AG04450 (cell line): ENCODE data around the gene UBAP2L. TPM values are rescaled to one million over a fixed set of nuclear protein-coding genes. Genes with fewer than 3 reads are reported as not detected.

Experiments
- CTCF ChIA-PET: fragments of 300-600, 350-600 bp; formaldehyde crosslinking; extraction: SDS; loops from one replicate; lab custom pipeline; 2022; ENCODE audit warnings: antibody characterized with exemption, inconsistent platforms; lab: Charles Lee
- POLR2A ChIA-PET: fragments of 350-600 bp; formaldehyde crosslinking; extraction: SDS; loops from one replicate; lab custom pipeline; 2021; ENCODE audit warnings: antibody characterized with exemption, inconsistent platforms; lab: Yijun Ruan, JAX
- DNase-seq: peaks from one replicate; pipeline ENCODE4 v3.0.0-alpha.2; 2011; ENCODE audit warnings: low read depth, low spot score
- H3K27ac ChIP-seq: one replicate; pipeline ENCODE4 v1.5.1; 2012; ENCODE audit warnings: low read depth, low read length, control low read depth
- H3K27me3 ChIP-seq: one replicate; pipeline ENCODE4 v1.6.0; 2012; ENCODE audit warnings: low read length; ENCODE audit not compliant: control insufficient read depth, insufficient read depth
- H3K4me3 ChIP-seq: 2 replicates; pipeline ENCODE4 v1.5.1; 2011; ENCODE audit warnings: mild to moderate bottlenecking, low read depth, low read length, control low read depth
- H3K9me3 ChIP-seq: 2 replicates; pipeline ENCODE4 v1.5.1; 2012; ENCODE audit warnings: low read length; ENCODE audit not compliant: control insufficient read depth, insufficient read depth
- polyA plus RNA-seq: library from polyadenylated mRNA; depleted of rRNA; stranded (reverse); fragments of >200 nt; gene quantifications from 2 replicates; pipeline ENCODE4 v1.2.3, GENCODE V29; 2011
- TF ChIP-seq, protein P1 (sequence below): IDR thresholded peaks from 2 replicates; pipeline ENCODE4 v1.5.1; 2011; ENCODE audit warnings: low read depth, low read length, control low read depth, inconsistent platforms

The UBAP2L gene
- polyA plus RNA-seq, 1 experiment = 173 TPM

DNA sequence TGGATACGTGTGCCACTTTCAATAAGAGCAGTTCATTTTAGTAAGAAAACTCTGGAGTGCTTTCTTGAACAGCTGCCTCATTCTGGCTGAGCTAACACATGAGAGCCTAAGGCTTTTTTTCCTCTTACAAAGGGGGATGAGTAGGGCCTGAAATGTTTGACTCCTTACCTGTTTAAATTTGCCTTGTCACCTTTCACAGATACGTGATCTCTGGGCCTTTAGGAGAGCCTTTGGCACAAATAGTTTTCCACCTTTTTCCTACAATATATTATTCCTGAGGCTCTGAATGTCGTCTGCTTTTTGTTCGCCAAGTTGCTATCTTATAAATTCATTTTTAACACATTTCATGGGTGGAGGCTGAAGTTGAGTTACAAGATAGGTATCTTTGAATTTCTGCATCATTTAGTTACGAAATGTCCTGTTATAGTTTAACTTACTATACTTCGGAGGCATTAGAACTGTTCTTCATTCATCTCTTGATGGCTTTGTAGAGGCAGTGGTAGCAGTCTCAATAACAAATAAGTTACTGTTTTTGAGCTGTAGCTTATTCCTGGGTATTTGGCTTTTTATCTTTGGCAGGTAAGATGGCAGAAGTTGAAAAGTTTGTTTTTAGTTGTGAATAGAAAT is 17.2 kb downstream of the UBAP2L start:
- TF ChIP-seq, protein P1, sequence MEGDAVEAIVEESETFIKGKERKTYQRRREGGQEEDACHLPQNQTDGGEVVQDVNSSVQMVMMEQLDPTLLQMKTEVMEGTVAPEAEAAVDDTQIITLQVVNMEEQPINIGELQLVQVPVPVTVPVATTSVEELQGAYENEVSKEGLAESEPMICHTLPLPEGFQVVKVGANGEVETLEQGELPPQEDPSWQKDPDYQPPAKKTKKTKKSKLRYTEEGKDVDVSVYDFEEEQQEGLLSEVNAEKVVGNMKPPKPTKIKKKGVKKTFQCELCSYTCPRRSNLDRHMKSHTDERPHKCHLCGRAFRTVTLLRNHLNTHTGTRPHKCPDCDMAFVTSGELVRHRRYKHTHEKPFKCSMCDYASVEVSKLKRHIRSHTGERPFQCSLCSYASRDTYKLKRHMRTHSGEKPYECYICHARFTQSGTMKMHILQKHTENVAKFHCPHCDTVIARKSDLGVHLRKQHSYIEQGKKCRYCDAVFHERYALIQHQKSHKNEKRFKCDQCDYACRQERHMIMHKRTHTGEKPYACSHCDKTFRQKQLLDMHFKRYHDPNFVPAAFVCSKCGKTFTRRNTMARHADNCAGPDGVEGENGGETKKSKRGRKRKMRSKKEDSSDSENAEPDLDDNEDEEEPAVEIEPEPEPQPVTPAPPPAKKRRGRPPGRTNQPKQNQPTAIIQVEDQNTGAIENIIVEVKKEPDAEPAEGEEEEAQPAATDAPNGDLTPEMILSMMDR = no peak
- ChIA-PET CTCF (interaction anchor here (0.6 kb wide), 1 partner anchor 96 kb away, joined by 3 read pairs; no protein-coding TSS in a partner anchor), POLR2A (no interaction called here)
- no peaks in the 10 kb centered on the region for H3K27me3 ChIP-seq
- H3K27ac ChIP-seq = no peak overlapping the region
- no peak overlapping the region for H3K4me3 ChIP-seq
- no peaks in the 10 kb centered on the region for H3K9me3 ChIP-seq
- no peak for DNase-seq

DNA sequence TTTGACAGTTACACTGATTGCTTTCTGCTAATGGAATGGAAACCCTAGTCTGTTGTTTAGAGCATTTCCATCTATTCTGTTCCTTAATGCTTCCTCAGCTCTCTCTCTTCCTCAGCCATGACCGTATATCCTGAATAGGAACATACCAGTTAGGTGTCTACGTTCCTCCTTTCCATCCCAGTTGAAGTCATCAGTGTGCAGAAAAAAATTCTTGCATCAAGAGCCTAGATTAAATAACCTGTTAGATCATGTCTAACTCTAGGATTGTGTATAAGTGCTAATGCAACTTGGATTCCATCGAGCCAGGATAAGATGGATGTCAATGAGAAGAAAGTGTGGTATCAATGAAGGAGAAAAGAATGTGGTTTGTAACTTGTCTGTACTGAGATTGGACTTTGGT is 18.7 kb downstream of the UBAP2L start:
- ChIA-PET CTCF (interaction anchor here (1.0 kb wide), 1 partner anchor 32 kb away, joined by 4 read pairs; no protein-coding TSS in a partner anchor), POLR2A (no interaction called here)
- TF ChIP-seq, protein P1 = no peak
- Histone ChIP-seq H3K27ac (no peak overlapping the region), H3K27me3 (no peaks in the 10 kb centered on the region), H3K4me3 (no peak overlapping the region), H3K9me3 (no peaks in the 10 kb centered on the region)
- no peak for DNase-seq

DNA sequence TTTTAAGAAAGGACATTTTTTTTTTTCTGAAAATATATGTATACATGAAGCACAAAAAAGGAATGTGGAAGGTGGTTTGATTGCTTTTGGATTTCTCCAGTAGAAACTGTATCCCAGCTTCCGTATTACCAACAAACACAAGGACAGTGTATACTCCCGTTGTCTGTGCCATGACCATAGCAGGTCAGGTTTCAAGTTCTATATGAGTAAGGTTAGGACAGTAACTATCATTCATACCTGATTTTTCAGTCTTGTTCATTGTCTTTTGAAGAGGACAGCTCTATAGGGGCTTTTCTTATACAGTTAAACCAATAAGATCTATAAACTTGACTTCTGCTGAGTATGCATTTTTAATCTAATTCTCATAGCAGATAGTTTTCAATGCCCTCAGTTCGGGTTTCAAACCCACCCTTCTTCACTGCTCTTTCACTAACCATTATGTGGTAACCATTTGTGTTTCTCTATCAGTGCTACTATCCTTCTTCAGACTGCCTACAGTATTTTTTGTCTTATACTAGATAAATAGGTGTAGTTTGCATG is 19.6 kb downstream of the UBAP2L start:
- Histone ChIP-seq H3K4me3 (no peak overlapping the region), H3K27ac (no peak overlapping the region), H3K27me3 (no peaks in the 10 kb centered on the region), H3K9me3 (no peaks in the 10 kb centered on the region)
- TF ChIP-seq, protein P1 = no peak
- POLR2A ChIA-PET = interaction anchor here (1.0 kb wide), 1 partner anchor 298 kb away, joined by 3 read pairs; no protein-coding TSS in a partner anchor
- no peak for DNase-seq
- CTCF ChIA-PET = interaction anchor here (1.0 kb wide), 1 partner anchor 31 kb away, joined by 4 read pairs; no protein-coding TSS in a partner anchor

DNA sequence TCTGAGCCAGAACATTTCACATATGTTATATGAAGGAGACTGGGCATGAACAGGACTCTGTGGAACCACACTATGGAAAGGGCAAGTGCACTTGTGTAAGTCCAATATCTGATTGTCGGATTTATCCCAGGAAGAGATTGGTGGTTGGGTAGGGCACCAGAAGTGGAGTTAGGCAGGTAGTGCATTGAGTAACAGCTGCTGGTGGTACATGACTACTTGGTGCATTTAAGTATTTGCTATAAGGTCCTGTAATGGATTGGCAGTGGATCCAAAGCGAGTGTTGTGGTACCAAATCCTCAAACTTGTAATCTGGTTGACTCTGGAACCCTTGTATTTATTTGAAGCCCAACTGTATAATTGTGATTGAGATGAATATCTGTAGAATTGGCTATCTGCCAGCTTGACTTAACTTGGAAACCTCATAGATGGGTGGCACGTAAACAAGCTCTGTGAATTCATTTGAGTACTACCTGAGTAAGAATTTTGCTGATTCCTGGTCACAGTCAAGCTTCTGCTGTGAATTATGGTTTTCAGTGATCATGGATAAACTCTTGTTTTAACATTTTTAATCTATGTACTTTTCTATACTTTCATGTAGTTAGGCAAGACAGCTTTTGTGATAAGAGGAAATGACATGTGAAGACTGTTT is 21.1 kb downstream of the UBAP2L start:
- H3K9me3 ChIP-seq = no peaks in the 10 kb centered on the region
- CTCF ChIA-PET = interaction anchor here (0.7 kb wide), 1 partner anchor 445 kb away, joined by 3 read pairs; no protein-coding TSS in a partner anchor
- no peaks in the 10 kb centered on the region for H3K27me3 ChIP-seq
- H3K27ac ChIP-seq = no peak overlapping the region
- H3K4me3 ChIP-seq = no peak overlapping the region
- TF ChIP-seq, protein P1 = no peak
- no peak for DNase-seq
- POLR2A ChIA-PET = no interaction called here

DNA sequence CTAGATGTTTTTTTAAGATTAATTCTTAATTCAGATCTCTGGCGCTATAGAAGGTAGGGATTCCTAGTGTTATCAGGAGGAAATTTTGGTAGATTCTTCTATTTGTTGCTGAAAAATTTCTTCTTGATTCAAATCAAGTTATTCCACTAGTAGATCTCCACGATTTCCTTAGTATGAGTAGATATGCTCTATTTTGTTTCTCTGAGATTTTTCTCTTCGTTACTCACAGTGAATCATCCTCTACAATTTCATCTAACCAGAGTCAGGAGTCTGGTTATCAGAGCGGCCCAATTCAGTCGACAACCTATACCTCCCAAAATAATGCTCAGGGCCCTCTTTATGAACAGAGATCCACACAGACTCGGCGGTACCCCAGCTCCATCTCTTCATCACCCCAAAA is 32.9 kb downstream of the UBAP2L start:
- H3K27ac ChIP-seq = no peak overlapping the region
- H3K27me3 ChIP-seq = no peaks in the 10 kb centered on the region
- no peak for DNase-seq
- no peaks in the 10 kb centered on the region for H3K9me3 ChIP-seq
- TF ChIP-seq, protein P1 = no peak
- ChIA-PET CTCF (no interaction called here), POLR2A (no interaction called here)
- no peak overlapping the region for H3K4me3 ChIP-seq
